HG03060 (cell line): ENCODE data around the gene KIF1B.
"Not testable (repeated sequence)": the region's sequence is repeated elsewhere in the genome, so short reads cannot be mapped to it uniquely, and the experiment has no call there.

Experiments used
- ATAC-seq: cut with Tn5 transposase; IDR thresholded peaks from one replicate; pipeline ENCODE4 v1.9.1; 2021; ENCODE audit warnings: low read depth, moderate number of reproducible peaks; ENCODE audit not compliant: unreplicated experiment

KIF1B gene

GRCh38 chr1:10421637-10422036, 211.3 kb downstream of the KIF1B start:
- ATAC-seq: no peak

GRCh38 chr1:10424034-10424433, 213.7 kb downstream of the KIF1B start:
- no peak for ATAC-seq

DNA sequence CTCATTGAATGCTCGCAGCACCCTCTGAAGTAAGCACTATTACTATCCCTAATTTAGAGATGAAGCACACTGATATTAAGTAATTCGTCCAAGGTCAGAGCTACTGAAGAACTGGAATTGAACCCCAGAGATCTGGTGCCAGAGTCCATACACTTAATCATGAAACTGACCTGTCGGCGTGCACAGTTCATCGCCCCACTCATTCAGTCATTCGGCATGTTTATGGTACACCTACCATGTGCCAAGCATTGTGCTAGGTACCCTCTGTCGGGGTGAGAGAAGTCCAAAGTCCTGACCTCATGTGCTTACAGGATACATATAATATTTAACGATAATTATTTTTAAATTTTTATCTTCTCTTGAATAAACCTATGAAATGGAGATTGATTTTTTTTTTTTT, 214.3 kb downstream of the KIF1B start:
- ATAC-seq: no peak

DNA sequence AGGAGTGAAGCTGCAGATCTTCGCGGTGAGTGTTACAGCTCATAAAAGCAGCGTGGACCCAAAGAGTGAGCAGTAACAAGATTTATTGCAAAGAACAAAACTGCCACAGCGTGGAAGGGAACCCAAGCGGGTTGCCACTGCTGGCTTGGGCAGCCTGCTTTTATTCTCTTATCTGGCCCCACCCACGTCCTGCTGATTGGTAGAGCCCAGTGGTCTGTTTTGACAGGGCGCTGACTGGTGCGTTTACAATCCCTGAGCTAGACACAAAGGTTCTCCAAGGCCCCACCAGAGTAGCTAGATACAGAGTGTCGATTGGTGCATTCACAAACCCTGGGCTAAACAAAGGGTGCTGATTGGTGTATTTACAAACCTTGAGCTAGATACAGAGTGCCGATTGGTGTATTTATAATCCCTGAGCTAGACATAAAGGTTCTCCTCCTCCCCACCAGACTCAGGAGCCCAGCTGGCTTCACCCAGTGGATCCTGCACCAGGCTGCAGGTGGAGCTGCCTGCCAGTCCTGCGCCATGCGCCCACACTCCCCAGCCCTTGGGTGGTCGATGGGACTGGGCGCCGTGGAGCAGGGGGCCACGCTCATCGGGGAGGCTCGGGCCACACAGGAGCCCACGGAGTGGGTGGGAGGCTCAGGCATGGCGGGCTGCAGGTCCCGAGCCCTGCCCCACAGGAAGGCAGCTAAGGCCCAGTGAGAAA, 215.6 kb downstream of the KIF1B start:
- ATAC-seq: not testable (repeated sequence)

- ATAC-seq: not testable (repeated sequence)
These were observed 216.1 kb downstream of the KIF1B start for GRCh38 chr1:10426535-10426848.

DNA sequence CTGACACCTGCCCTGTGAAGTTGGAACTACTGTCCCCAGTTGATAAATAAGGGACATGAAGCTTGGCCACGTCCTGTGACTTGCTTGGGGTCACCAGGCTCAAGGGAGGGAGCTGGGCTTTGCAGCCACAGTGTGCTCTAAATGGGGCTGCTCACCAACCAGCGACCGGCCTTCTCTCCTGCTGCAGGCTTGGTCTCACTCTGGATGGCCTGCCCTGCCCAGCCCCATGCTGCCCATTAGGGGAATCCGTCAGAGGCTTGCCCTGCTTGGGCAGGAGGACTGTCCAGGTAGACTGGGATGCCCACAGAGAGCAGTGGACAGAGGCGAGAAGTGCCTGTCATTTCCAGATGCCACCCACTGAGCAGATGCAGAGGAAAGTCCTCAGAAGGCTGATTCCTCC, 218.6 kb downstream of the KIF1B start:
- ATAC-seq: no peak

- ATAC-seq: no peak
These were observed 219.5 kb downstream of the KIF1B start for GRCh38 chr1:10429868-10430215.

DNA sequence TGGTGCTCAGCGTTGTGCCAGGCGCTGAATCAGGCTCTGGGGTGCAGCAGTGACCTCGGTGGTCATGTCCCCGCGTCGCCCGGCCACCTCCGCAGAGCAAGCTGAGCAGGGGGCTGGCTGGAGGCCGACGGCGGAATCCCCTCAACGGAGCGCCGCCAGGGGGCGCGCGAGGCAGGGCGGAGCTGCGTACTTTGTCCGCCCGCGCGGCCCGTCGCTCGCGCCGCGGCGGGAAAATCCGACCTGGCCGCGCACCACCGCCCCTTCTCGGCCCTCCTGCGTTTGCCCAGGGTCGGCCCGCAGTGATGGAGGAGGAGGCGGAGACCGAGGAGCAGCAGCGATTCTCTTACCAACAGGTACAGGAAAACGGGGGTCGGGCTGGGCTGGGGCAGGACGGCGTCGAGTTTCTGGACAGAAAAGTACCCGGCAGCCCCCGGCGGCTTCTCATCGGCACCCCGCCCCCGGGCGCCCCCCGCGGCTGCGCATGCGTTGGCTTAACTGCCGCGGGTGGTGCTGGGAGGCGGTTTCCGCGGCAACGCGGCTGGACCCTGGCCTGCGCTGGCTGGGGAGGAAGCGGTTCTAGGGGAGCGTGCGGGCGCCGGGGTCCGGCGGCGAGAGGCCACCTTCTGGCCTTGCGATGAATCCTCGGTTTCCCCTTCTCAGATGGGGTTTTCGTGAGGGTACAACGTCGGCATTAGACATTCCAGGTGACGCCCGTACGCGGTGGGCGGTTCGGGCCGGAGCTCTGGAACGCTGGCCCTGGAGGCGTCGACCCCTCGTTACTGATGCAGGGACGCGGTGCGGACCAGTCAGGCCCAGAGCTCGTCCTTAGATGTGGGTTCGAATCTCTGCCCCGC, 220.1 kb downstream of the KIF1B start, which contains the start of gene CENPS:
Gene CENPS, plus strand, starts transcription at position 218 of the 854 bp plus-strand sequence. Its CDS starts 85 bp downstream, at position 303.
- ATAC-seq: no peak
